Astrocyte (in vitro differentiated cells and primary cell): ENCODE results near the gene CBX2. TPM values are rescaled to one million over a fixed set of nuclear protein-coding genes. Genes with fewer than 3 reads are reported as not detected.

Experiments used
- DNase-seq: peaks from one replicate; pipeline ENCODE4 v3.0.0-alpha.2; 2010; ENCODE audit warnings: low read depth
- FAIRE-seq: peaks from 2 replicates; lab custom pipeline; 2011; peaks lifted over from hg19 to GRCh38; lab: Jason Lieb, UNC
- H2AFZ ChIP-seq: 2 replicates; pipeline ENCODE4 v1.6.0; 2012; ENCODE audit warnings: low read depth, low read length, inconsistent platforms
- H3K27ac ChIP-seq: 2 replicates; pipeline ENCODE4 v1.5.1; 2011; ENCODE audit warnings: low read depth, low read length, inconsistent platforms
- H3K27me3 ChIP-seq: 2 replicates; pipeline ENCODE4 v1.6.0; 2011; ENCODE audit warnings: low read length, inconsistent platforms; ENCODE audit not compliant: insufficient read depth
- H3K36me3 ChIP-seq: 2 replicates; pipeline ENCODE4 v1.5.1; 2011; ENCODE audit warnings: low read length, inconsistent platforms; ENCODE audit not compliant: insufficient read depth
- H3K4me1 ChIP-seq: 2 replicates; pipeline ENCODE4 v1.5.1; 2011; ENCODE audit warnings: low read length, inconsistent platforms; ENCODE audit not compliant: insufficient read depth
- H3K4me2 ChIP-seq: 2 replicates; pipeline ENCODE4 v1.6.0; 2012; ENCODE audit warnings: low read length, inconsistent platforms
- H3K4me3 ChIP-seq: 2 replicates; pipeline ENCODE4 v1.5.1; 2011; ENCODE audit warnings: low read depth, mild to moderate bottlenecking, low read length, inconsistent platforms; ENCODE audit not compliant: insufficient read depth
- H3K79me2 ChIP-seq: 2 replicates; pipeline ENCODE4 v1.6.0; 2012; ENCODE audit warnings: mild to moderate bottlenecking, low read length, inconsistent platforms; ENCODE audit not compliant: insufficient read depth
- H3K9ac ChIP-seq: 2 replicates; pipeline ENCODE4 v1.6.0; 2012; ENCODE audit warnings: mild to moderate bottlenecking, low read length, inconsistent platforms
- H3K9me3 ChIP-seq: 2 replicates; pipeline ENCODE4 v1.5.1; 2012; ENCODE audit warnings: low read depth, mild to moderate bottlenecking, low read length, inconsistent platforms; ENCODE audit not compliant: insufficient read depth
- H4K20me1 ChIP-seq: 2 replicates; pipeline ENCODE4 v1.6.0; 2012; ENCODE audit warnings: low read length, inconsistent platforms; ENCODE audit not compliant: insufficient read depth
- H3K27ac Mint-ChIP-seq: one replicate; pipeline ENCODE4 v1.8.0; 2021; ENCODE audit warnings: mild to moderate bottlenecking, mixed read lengths; ENCODE audit not compliant: unreplicated experiment
- H3K27me3 Mint-ChIP-seq: one replicate; pipeline ENCODE4 v1.8.0; 2021; ENCODE audit warnings: low read depth, mixed read lengths; ENCODE audit not compliant: unreplicated experiment
- H3K36me3 Mint-ChIP-seq: one replicate; pipeline ENCODE4 v1.8.0; 2021; ENCODE audit warnings: low read depth, mixed read lengths; ENCODE audit not compliant: unreplicated experiment
- H3K4me1 Mint-ChIP-seq: one replicate; pipeline ENCODE4 v1.8.0; 2021; ENCODE audit warnings: low read depth, mixed read lengths; ENCODE audit not compliant: unreplicated experiment
- H3K4me3 Mint-ChIP-seq: one replicate; pipeline ENCODE4 v1.8.0; 2021; ENCODE audit warnings: mild to moderate bottlenecking, moderate library complexity, mixed read lengths; ENCODE audit not compliant: unreplicated experiment
- H3K9me3 Mint-ChIP-seq: one replicate; pipeline ENCODE4 v1.8.0; 2021; ENCODE audit warnings: mild to moderate bottlenecking, mixed read lengths; ENCODE audit not compliant: unreplicated experiment
- EZH2 ChIP-seq: IDR thresholded peaks from 2 replicates; pipeline ENCODE4 v1.6.1; 2012; ENCODE audit warnings: mild to moderate bottlenecking, low read length, inconsistent platforms; ENCODE audit not compliant: insufficient read depth
- total RNA-seq: library from RNA; stranded (reverse); gene quantifications from 2 replicates; pipeline ENCODE4 v1.2.1, GENCODE V29; 2021
- TF ChIP-seq, protein P1 (sequence below): IDR thresholded peaks from 2 replicates; pipeline ENCODE4 v1.5.1; 2011; ENCODE audit warnings: low read depth, mild to moderate bottlenecking, inconsistent platforms, low read length, moderate library complexity; ENCODE audit not compliant: insufficient read depth

Gene CBX2
- total RNA-seq, 1 donor from 2014 or later = 6.7 TPM

DNA sequence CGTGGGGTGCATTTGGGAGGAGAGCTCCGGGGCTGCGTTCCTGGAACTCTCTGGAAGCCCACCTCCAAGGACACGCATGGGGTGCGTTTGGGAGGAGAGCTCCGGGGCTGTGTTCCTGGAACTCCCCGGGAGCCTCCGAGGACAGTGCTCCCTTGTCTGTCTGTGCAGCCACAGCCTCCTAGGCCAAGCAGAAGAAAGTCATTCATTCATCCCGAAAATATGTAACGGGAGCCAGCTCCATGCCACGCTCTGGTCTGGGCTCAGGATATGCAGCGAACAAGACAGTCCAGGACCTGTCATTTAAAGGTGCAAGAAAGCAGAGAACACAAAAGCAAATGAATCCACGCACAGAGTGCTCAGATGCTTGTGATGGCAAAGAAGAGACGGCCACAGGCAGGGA lies 39.3 kb upstream of the CBX2 start:
- H3K9ac ChIP-seq = no peak overlapping the region
- no peaks in the 10 kb centered on the region for H3K36me3 ChIP-seq
- H3K27ac ChIP-seq = no peak overlapping the region
- no peak overlapping the region for H3K4me2 ChIP-seq
- no peak for TF ChIP-seq EZH2
- TF ChIP-seq, protein P1, sequence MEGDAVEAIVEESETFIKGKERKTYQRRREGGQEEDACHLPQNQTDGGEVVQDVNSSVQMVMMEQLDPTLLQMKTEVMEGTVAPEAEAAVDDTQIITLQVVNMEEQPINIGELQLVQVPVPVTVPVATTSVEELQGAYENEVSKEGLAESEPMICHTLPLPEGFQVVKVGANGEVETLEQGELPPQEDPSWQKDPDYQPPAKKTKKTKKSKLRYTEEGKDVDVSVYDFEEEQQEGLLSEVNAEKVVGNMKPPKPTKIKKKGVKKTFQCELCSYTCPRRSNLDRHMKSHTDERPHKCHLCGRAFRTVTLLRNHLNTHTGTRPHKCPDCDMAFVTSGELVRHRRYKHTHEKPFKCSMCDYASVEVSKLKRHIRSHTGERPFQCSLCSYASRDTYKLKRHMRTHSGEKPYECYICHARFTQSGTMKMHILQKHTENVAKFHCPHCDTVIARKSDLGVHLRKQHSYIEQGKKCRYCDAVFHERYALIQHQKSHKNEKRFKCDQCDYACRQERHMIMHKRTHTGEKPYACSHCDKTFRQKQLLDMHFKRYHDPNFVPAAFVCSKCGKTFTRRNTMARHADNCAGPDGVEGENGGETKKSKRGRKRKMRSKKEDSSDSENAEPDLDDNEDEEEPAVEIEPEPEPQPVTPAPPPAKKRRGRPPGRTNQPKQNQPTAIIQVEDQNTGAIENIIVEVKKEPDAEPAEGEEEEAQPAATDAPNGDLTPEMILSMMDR = no peak
- no peaks in the 10 kb centered on the region for H4K20me1 ChIP-seq
- peaks cover 20% of the 10 kb centered on the region for H3K27me3 ChIP-seq
- no peak for FAIRE-seq
- Mint-ChIP-seq H3K27me3 (peaks cover 47% of the 10 kb centered on the region), H3K4me1 (peaks cover 9% of the 10 kb centered on the region), H3K27ac (no peak overlapping the region), H3K4me3 (no peak overlapping the region), H3K9me3 (peaks cover 3% of the 10 kb centered on the region), H3K36me3 (no peaks in the 10 kb centered on the region)
- DNase-seq = no peak
- H3K9me3 ChIP-seq = no peaks in the 10 kb centered on the region
- H3K4me3 ChIP-seq = no peak overlapping the region
- no peak overlapping the region for H2AFZ ChIP-seq
- peaks cover 7% of the 10 kb centered on the region for H3K4me1 ChIP-seq
- H3K79me2 ChIP-seq = no peaks in the 10 kb centered on the region

DNA sequence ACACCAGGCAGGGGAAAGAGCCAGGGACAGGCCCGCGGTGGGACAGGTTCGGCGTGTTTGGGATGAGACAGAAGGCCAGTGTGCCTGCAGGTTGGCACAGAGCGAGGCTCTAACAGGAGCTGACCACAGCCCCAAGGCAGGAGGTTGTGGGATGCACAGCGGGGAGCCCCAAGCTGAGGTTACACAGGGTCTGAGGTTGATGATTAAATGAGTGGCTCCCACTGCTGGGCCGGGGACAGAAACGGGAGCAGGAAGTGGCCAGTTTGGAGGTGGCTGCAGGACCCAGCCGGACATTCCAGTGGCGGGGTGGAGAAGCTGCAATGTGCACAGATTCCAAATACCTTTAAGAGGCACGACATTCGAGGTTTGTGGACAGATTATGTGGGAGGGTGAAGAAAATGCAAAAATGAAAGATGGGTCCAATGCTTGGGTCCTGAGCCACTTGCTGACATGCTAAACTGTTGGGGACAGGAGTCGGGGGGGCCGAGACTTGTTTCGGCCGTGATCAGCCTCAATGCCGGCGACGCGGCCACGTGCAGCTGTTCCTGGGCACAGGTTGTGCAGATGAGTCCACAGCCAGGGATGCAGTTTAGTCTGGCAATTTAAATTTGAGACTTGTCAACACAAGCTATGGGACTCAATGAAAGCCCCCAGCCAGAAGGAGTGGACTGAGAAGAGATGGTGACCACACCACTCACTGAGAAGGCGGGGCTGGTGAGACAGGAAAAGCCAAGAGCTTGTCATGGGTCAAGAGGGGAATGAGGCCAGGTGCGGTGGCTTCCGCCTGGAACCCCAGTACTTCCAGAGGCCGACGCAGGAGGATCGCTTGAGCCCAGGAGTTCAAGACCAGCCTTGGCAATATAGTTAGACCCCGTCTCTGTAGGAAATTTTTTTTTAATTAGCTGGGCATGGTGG lies 38.5 kb upstream of the CBX2 start:
- TF ChIP-seq EZH2 = no peak
- TF ChIP-seq, protein P1 = no peak
- Histone ChIP-seq H4K20me1 (no peaks in the 10 kb centered on the region), H3K9me3 (no peaks in the 10 kb centered on the region), H3K9ac (no peak overlapping the region), H3K79me2 (no peaks in the 10 kb centered on the region), H3K36me3 (no peaks in the 10 kb centered on the region), H2AFZ (no peak overlapping the region), H3K27ac (no peak overlapping the region), H3K4me2 (peak overlapping the region; percentile 26), H3K27me3 (peaks cover 20% of the 10 kb centered on the region), H3K4me3 (no peak overlapping the region), H3K4me1 (peaks cover 7% of the 10 kb centered on the region)
- H3K27ac Mint-ChIP-seq = no peak overlapping the region
- H3K9me3 Mint-ChIP-seq = peaks cover 3% of the 10 kb centered on the region
- DNase-seq = peak; percentile 31
- FAIRE-seq = no peak
- H3K4me1 Mint-ChIP-seq = peaks cover 9% of the 10 kb centered on the region
- H3K36me3 Mint-ChIP-seq = no peaks in the 10 kb centered on the region
- peaks cover 53% of the 10 kb centered on the region for H3K27me3 Mint-ChIP-seq
- peak overlapping the region; percentile 22 for H3K4me3 Mint-ChIP-seq

DNA sequence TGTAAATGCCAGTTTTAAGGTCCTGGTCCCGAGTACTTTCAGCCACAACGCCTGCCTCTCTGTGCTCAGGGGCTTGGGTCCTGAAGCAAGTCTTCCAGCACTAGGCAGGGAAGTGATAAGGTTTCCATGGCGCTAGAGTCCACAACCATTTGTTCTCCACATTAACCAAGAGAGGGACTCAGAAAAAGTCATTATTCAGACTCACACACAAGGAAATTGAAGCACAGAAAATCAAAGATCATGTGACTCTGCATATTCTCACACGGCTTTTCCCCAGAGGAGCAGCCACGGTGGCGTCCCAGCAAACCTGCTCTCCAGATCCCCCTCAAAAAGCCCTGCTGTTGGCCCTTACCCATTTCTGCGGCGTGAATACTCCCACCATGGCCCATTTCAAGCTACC lies 37.5 kb upstream of the CBX2 start:
- H3K9ac ChIP-seq = no peak overlapping the region
- H3K4me3 ChIP-seq = no peak overlapping the region
- H3K4me1 ChIP-seq = peaks cover 7% of the 10 kb centered on the region
- peaks cover 24% of the 10 kb centered on the region for H3K27me3 ChIP-seq
- H2AFZ ChIP-seq = no peak overlapping the region
- H3K27ac Mint-ChIP-seq = no peak overlapping the region
- TF ChIP-seq, protein P1 = no peak
- peak; percentile 12 for TF ChIP-seq EZH2
- H4K20me1 ChIP-seq = no peaks in the 10 kb centered on the region
- peaks cover 57% of the 10 kb centered on the region for H3K27me3 Mint-ChIP-seq
- H3K36me3 ChIP-seq = no peaks in the 10 kb centered on the region
- no peaks in the 10 kb centered on the region for H3K9me3 ChIP-seq
- no peaks in the 10 kb centered on the region for H3K36me3 Mint-ChIP-seq
- FAIRE-seq = no peak
- DNase-seq = peak; percentile 7
- no peaks in the 10 kb centered on the region for H3K79me2 ChIP-seq
- H3K27ac ChIP-seq = no peak overlapping the region
- no peaks in the 10 kb centered on the region for H3K9me3 Mint-ChIP-seq
- peaks cover 9% of the 10 kb centered on the region for H3K4me1 Mint-ChIP-seq
- H3K4me3 Mint-ChIP-seq = no peak overlapping the region
- H3K4me2 ChIP-seq = no peak overlapping the region
